NOMO-1 treated with dmso at 0.1 percent for 144 hours (cell line): ENCODE results near the gene PPARD.

Source experiments
- DNase-seq: peaks from one replicate; lab custom pipeline; 2025; ENCODE audit not compliant: unreplicated experiment; lab: John Stamatoyannopoulos, UW

Gene PPARD

DNA sequence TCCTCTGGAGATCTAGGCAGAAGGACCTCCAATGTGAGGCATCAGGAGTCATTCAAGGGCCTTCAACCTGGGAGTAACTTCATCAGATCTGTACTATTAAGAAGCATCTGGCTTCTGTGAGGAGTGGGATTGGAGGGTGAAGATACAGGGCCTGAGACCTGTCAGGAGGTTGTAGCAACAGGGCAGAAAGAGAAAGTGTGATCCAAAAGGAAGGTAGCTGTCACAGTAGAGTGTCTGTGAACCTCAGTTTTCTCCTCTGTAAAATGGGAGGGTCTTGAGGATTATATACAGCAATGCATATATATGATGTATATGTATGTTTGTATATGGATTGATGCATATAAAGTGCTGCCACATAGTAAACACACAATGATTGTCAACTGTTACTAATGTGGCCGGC lies 123.3 kb downstream of the PPARD start:
- no peak for DNase-seq

DNA sequence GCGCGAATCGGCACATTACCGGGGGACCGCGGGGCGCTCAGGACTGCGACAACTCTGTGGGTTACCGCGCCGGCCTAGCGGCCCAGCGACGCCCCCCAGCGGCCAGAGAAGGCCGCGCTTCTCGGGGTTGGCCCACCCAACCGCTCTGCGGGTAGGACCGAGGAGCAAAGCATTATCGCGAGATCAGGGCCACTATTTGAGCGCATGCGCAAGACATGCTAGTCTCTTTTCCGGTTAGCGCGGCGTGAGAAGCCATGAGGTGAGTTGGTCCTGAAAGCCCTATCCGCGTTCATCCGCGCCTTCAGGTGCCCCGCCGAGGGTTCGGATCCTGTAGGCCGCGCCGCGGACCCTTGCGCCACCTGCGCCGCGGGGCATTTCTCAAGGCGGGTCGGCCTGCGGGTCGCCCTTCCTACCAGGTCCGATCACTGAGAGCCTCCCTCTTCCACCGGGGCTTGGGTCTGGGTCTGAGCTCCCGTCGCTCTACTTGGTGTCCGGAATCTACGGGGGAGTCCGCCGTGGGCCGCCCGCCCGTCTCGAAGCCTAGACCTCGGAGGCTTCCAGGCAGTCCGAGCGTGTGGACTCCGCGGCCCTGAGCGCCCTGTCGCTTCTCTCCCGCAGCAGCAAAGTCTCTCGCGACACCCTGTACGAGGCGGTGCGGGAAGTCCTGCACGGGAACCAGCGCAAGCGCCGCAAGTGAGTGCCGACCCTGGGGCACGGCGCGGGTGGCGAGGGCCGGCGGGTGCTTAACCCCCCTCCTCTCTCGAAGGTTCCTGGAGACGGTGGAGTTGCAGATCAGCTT lies 126.0 kb downstream of the PPARD start, which contains the start of gene RPL10A:
Gene RPL10A (plus strand): TSS at position 221 of the 799 bp plus-strand sequence. CDS start 34 bp downstream, at position 255.
- DNase-seq, result peak; percentile 95

DNA sequence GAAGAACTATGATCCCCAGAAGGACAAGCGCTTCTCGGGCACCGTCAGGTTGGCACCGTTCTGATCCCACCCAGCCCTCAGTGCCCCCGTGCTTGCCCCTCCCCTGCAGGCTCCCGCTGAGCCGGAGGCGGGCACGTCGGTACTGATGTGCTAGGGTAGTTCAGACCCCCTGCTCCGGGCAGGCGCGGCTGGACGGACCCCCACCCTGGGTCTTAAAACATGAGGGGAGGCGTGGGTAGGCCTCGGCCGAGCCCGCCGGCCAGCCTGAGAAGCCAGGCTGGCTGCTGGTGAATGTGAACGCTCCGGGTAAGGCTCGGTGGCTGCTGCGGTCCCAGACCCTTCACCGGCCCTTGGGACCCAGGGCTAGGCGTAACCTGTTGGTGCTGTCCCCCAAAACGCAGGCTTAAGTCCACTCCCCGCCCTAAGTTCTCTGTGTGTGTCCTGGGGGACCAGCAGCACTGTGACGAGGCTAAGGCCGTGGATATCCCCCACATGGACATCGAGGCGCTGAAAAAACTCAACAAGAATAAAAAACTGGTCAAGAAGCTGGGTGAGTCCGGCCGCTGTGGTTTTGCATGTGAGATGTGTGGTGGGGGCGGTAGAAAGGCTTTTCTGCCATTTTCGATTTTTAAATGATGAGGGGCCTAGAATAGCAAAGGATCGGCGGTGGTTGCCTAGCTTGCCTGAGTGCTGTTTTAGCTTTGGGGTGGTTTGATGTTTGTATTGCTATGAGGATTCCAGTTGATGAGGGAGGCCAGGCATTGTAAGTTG lies 126.8 kb downstream of the PPARD start:
- no peak for DNase-seq

DNA sequence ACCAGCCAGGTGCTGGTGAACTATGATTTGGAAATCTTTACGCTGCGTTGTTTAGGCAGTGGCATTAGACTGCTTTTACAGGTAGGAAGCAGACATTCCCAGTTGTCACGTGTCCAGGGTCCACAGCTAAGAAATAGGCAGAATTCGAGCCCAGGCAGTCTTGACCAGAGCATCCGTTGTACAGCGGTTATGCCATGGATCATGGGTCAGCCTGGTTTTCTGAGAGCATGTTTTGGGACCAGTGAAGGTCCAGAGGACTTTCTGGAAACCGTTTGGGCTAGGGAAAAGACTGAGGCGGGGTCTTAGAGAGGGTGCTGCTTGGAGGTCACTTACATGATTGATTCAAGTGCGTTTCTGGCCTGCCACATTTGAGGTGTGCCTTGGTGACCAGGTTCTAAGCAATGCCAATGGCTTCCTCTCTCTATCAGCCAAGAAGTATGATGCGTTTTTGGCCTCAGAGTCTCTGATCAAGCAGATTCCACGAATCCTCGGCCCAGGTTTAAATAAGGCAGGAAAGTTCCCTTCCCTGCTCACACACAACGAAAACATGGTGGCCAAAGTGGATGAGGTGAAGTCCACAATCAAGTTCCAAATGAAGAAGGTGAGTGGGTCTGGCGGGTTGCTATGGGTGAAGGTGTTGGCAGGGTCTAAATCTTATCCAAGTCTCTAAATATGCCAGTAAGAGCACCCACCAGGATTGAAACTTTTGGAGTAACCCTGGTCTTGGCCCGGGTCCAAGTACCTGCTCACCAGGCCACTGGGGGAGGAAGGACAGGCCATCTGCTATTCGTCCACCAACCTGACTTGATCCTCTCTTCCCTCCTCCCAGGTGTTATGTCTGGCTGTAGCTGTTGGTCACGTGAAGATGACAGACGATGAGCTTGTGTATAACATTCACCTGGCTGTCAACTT lies 127.6 kb downstream of the PPARD start:
- DNase-seq, result no peak

DNA sequence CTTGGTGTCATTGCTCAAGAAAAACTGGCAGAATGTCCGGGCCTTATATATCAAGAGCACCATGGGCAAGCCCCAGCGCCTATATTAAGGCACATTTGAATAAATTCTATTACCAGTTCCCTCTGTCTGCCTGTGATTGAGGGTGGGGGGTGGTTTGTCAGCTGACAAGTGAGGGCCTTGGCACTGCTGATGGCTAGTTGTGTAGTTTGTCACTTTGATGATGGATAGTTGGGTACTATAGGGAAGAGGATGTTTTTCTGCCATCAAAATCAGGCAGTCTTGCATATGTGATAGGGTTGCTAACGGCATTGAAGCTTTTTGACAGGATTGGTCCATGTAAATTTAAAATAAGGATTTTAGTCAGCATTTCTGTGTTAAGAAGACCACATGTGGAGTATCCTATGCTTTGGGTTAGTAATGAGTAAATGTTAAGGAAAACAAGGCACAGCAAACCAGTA lies 128.3 kb downstream of the PPARD start:
- DNase-seq, result no peak

DNA sequence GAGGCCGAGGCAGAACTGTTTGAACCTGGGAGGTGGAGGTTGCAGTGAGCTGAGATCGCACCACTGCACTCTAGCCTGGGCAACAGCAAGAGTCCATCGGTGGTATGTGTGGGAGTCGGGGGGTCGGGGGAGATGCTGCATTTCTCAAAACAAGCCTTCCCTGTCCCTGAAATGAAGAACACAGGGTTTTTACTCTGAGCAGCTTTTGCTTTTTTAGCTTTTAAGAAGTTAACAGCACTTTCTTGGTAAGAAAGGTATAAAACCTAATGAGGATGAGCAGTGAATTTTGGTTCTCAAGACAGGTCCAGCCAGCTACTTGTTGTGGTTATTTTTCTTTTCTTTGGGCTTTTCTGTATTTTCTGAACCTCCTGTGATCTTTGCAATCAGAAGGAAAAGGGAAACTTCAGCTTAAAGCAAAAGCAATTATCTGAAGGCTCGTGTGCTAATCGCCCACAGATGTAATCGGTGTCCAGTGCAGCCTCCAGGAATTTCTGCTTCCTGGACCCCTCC lies 129.5 kb downstream of the PPARD start:
- DNase-seq, result no peak

DNA sequence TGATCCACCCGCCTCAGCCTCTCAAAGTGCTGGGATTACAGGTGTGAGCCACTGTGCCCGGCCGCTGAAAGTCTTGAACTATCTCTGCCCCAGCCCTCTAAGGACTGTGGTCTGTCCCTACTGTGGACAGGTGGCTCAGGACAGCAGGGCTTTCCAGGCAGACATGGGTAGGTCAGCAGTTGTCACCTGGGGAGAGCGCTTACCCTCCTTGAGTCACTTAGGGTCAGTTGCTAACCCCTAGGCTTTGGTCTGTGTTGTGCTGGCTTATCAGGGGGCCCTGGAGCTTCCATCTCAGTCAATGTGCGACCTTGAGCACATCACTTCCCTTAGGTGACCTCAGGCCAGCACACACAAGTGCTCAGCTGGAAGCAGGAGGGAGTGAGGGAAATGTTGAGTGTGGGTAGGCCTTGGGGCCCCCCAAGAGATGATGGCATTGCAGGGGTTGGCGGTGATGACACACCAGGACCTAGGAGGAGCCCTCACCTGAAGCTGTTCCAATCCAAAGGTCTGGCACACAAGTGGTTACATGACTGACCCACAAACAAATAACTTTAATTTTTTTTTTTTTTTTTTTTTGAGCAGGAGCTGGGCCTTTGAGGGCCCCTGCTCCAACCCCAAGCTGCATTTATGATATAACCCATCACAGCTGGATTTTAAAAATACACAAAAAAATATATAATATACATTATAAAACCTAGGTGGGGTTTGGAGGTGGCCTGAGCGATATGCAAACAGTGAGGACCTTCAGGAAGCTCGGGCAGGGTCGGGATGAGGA lies 130.9 kb downstream of the PPARD start:
- DNase-seq, result no peak

DNA sequence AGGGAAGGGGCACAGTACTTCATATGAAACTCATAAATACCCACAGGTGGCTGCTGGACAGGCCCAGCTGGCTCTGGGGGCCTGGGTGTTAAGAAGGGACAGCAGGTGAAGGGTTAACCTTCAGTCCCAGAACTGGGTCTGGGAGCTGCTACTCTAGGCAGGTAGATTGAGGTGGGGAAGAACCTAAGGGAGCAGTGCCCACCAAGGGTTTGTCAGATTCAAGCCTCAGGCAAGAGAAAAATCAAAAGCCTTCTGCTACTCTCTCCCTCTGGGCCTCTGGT lies 131.4 kb downstream of the PPARD start:
- no peak for DNase-seq

DNA sequence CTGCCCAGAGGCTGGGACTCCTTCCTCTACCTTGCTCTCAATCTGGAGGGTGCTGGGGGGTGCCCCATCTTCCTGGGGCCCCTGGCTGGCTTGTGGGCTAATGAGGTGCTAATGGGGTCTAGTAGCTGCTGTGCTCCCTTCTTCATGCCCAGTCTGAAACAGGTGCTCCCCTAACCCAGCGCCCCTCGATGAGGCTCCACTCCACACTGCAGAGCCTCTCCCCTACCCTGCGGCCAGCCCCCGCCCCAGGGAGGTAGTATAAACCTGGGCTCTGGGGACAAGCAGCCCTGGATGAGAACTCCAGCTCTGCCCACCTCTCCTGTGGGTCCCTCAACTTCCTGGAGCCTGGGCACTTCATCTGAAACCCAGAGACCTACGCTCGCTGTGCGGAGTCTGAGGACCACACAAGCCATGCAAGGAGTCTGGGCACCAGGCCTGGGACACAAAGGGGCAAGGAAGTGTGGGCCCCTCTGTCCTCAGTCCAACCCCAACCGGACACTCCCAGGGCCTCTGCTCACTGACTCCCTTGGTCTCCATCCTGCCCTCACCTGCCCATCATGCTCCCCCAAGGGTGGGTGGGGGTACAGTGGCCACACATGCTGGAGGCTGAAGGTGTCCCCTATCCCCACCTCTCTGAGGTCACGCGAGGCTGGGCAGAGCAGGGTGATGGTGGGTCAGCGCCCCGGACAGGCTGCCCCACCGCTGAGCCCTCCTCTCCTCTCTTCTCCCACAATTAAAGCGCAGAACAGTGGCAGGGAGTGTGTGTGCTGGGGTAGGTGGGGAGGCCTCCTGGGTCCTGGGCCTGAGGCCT lies 132.0 kb downstream of the PPARD start:
- DNase-seq, result no peak

DNA sequence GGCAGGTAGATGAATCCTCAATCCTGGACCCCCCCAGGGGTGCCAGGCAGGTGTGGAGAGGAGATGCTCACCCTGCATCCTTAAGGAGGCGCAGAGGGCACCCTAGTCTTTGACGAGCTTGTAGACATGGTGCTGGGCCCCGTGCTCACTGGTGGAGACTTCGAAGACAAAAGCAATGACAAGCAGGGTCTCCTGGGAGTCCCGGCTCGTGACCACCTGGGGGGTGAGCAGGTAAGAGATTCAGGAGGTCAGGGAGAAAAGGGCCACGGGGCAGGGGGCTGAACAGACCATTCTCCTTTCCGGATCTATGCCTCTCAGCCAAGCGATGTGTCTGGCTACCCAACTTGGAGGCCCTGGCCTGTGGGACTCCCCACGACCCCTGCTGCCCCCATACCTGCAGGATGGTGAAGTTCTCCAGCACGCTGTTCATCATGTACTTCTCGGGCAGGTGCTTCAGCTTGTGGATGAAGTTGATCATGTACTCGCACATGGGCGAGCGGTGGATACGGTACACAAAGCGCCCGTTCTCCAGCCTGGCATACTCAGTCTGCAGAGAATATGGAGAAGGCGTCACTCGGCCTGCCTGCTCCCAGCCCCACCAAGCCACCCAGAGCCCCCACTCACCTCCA lies 132.7 kb downstream of the PPARD start:
- DNase-seq, result no peak

DNA sequence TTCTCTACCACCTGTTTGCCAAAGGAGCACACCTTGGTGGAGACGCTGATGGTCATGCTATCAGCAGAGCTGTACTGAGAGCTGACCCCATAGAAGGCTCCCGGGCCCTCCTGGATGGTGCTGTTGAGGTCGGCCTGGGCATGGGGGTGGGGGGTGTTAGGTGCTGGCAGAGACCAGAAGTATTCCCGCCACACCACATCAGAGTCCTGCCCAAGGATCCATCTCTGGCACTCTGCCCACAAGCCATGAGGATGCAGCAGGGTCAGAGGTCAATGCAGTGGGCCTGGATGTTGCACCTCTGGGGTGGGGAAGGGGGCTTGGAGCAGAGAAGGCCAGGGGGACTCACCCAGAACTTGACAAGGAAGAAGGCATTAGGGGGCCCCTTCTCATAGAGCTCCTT lies 133.2 kb downstream of the PPARD start:
- DNase-seq, result no peak

DNA sequence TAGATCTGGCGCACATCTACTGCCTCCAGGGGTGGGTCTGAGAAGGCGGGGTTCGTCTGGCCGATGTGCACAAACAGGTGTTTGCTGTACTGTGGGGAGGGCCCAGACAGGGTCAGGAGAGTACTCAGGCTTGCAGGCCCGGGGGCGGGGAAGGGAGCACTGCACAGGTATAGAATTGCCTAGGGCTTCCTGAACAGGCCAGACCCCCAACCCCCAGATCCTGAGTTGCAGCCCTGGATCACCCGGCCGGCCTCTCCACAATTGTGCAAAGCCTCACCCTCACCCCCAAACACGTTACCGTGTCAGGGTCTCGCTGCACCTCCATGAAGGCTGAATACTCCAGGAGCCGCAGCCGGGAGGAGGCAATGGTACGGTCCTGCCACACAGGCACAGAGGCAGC lies 133.6 kb downstream of the PPARD start:
- no peak for DNase-seq

DNA sequence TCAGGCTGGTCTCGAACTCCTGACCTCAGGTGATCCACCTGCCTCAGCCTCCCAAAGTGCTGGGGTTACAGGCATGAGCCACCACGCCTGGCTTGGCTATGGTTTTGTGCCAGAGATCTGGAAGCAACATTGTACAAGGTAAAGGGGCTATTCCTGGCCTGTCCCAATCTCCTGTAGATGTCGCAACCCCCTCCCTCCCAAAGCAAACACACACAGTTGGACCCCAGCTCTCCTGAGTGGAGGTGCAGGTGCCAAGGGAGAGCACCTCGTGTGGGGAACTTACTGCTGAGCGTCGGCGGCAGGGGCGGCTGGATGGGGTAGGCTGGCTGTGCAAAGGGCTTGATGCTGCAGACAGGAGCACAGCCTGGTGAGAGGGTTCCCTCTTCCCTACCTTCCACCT lies 134.7 kb downstream of the PPARD start:
- no peak for DNase-seq
